ENCODE data around the gene MMADHC.

DNA sequence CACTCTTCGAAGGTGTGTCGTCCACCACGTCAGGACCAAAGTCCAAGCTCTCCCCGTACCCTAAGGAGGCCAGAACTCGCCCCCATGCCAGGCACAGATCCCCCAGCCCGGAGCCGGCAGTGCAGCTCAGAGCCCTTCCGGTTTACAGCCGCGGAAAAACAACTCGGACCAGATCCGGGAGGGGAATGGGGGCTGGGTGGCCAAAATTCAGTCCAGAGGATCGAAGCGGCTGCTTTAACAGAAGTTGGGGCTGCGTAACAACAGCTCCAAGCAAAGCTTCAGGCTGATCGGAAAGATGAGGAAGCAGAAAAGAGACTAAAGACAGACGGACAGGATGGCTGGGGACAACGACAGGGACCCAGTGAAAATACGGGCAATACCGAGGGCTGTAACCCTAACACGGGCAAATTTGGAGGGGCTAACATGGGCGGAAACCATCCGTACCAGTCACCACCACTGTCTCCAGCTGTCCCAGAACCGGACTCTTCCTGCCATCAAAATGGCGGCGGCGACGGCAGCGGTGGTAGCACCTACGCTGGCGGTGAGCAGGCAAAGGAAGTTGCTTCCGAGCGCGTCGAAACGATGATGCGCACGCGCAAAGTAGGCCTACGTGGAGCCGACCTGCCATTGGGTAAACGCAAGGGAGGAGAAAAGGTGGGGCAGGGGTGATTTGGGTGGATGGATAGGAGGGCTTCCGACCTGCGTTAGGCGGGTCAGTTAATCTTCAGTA, at the start of gene MMADHC:
- TF ChIP-seq, protein P1, sequence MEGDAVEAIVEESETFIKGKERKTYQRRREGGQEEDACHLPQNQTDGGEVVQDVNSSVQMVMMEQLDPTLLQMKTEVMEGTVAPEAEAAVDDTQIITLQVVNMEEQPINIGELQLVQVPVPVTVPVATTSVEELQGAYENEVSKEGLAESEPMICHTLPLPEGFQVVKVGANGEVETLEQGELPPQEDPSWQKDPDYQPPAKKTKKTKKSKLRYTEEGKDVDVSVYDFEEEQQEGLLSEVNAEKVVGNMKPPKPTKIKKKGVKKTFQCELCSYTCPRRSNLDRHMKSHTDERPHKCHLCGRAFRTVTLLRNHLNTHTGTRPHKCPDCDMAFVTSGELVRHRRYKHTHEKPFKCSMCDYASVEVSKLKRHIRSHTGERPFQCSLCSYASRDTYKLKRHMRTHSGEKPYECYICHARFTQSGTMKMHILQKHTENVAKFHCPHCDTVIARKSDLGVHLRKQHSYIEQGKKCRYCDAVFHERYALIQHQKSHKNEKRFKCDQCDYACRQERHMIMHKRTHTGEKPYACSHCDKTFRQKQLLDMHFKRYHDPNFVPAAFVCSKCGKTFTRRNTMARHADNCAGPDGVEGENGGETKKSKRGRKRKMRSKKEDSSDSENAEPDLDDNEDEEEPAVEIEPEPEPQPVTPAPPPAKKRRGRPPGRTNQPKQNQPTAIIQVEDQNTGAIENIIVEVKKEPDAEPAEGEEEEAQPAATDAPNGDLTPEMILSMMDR (IDR thresholded peaks at IDR 0.05) = no peak
- TF ChIP-seq, protein P2, sequence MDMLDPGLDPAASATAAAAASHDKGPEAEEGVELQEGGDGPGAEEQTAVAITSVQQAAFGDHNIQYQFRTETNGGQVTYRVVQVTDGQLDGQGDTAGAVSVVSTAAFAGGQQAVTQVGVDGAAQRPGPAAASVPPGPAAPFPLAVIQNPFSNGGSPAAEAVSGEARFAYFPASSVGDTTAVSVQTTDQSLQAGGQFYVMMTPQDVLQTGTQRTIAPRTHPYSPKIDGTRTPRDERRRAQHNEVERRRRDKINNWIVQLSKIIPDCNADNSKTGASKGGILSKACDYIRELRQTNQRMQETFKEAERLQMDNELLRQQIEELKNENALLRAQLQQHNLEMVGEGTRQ (IDR thresholded peaks at IDR 0.05) = no peak
- no peak for TF ChIP-seq SMC3 (IDR thresholded peaks at IDR 0.05)
- no peak for TF ChIP-seq CEBPB (IDR thresholded peaks at IDR 0.05)
- no peak for TF ChIP-seq RAD21 (conservative IDR thresholded peaks at IDR 0.05 in 1 of 2, IDR thresholded peaks at IDR 0.05 in 1 of 2)
- TF ChIP-seq ESRRA (IDR thresholded peaks at IDR 0.05; ENCODE audit: borderline replicate concordance, low read length) = no peak
- TF ChIP-seq TFCP2L1 (CRISPR knock-in tag; IDR thresholded peaks at IDR 0.05) = 0 out of 2 replicates have a peak, but pooled peaks have one; percentile 20
- TF ChIP-seq PHF8 (IDR thresholded peaks at IDR 0.05; ENCODE audit: borderline replicate concordance, low read depth) = peak; percentile 75
- TF ChIP-seq, protein P3, sequence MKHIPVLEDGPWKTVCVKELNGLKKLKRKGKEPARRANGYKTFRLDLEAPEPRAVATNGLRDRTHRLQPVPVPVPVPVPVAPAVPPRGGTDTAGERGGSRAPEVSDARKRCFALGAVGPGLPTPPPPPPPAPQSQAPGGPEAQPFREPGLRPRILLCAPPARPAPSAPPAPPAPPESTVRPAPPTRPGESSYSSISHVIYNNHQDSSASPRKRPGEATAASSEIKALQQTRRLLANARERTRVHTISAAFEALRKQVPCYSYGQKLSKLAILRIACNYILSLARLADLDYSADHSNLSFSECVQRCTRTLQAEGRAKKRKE (CRISPR knock-in tag; IDR thresholded peaks at IDR 0.05; ENCODE audit: low read depth) = no peak
- TF ChIP-seq, protein P4, sequence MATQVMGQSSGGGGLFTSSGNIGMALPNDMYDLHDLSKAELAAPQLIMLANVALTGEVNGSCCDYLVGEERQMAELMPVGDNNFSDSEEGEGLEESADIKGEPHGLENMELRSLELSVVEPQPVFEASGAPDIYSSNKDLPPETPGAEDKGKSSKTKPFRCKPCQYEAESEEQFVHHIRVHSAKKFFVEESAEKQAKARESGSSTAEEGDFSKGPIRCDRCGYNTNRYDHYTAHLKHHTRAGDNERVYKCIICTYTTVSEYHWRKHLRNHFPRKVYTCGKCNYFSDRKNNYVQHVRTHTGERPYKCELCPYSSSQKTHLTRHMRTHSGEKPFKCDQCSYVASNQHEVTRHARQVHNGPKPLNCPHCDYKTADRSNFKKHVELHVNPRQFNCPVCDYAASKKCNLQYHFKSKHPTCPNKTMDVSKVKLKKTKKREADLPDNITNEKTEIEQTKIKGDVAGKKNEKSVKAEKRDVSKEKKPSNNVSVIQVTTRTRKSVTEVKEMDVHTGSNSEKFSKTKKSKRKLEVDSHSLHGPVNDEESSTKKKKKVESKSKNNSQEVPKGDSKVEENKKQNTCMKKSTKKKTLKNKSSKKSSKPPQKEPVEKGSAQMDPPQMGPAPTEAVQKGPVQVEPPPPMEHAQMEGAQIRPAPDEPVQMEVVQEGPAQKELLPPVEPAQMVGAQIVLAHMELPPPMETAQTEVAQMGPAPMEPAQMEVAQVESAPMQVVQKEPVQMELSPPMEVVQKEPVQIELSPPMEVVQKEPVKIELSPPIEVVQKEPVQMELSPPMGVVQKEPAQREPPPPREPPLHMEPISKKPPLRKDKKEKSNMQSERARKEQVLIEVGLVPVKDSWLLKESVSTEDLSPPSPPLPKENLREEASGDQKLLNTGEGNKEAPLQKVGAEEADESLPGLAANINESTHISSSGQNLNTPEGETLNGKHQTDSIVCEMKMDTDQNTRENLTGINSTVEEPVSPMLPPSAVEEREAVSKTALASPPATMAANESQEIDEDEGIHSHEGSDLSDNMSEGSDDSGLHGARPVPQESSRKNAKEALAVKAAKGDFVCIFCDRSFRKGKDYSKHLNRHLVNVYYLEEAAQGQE (IDR thresholded peaks at IDR 0.05) = no peak
